Fibroblast of villous mesenchyme (primary cell): ENCODE measurements around the gene MARCHF3. TPM values are rescaled to one million over a fixed set of nuclear protein-coding genes. Genes with fewer than 3 reads are reported as not detected.

Source experiments
- DNase-seq: peaks from one replicate; pipeline ENCODE4 v3.0.0-alpha.2; 2010; ENCODE audit warnings: low read depth
- H3K4me3 ChIP-seq: 2 replicates; pipeline ENCODE4 v1.5.1; 2011; ENCODE audit warnings: low read depth, mild to moderate bottlenecking, low read length
- CTCF ChIP-seq: IDR thresholded peaks from 2 replicates; pipeline ENCODE4 v1.5.1; 2012; ENCODE audit warnings: low read depth, mild to moderate bottlenecking, low read length; ENCODE audit not compliant: insufficient read depth
- total RNA-seq: library from RNA; depleted of rRNA; stranded (reverse); fragments of >200 nt; gene quantifications from 2 replicates; pipeline ENCODE4 v1.2.3, GENCODE V29; 2012

Gene MARCHF3
- 8.4 and 10.4 TPM in 2 replicates for total RNA-seq

GRCh38 chr5:127030259-127031146, at the start of gene MARCHF3:
MARCHF3 (minus strand) TSS chr5:127030558; CDS start chr5:126918171, 112,387 bp downstream.
- TF ChIP-seq CTCF = peak; percentile 15
- peak within 1 kb of the TSS; percentile 91 for H3K4me3 ChIP-seq
- DNase-seq = peak; percentile 97

- no peak for TF ChIP-seq CTCF
- H3K4me3 ChIP-seq = no peak overlapping the region
- peak; percentile 23 for DNase-seq
Measured at GRCh38 chr5:127079994-127080491, 49.7 kb upstream of the MARCHF3 start.

GRCh38 chr5:127077366-127077765, 47.0 kb upstream of the MARCHF3 start:
- no peak for TF ChIP-seq CTCF
- peak; percentile 40 for DNase-seq

GRCh38 chr5:127076315-127077129, 46.2 kb upstream of the MARCHF3 start:
- peak; percentile 53 for DNase-seq
- H3K4me3 ChIP-seq = no peak overlapping the region
- no peak for TF ChIP-seq CTCF

More at GRCh38 chr5:127077366-127077765, 47.0 kb upstream of the MARCHF3 start:
- no peak overlapping the region for H3K4me3 ChIP-seq

- TF ChIP-seq CTCF = no peak
- peak; percentile 47 for DNase-seq
- H3K4me3 ChIP-seq = no peak overlapping the region
Measured at GRCh38 chr5:127074466-127074865, 44.1 kb upstream of the MARCHF3 start.
